Muscle of leg (tissue), 11 donors: ENCODE data around the gene CERS6. TPM values are rescaled to one million over a fixed set of nuclear protein-coding genes. Genes with fewer than 3 reads are reported as not detected.

Experiments used
- DNase-seq: peaks from one replicate; pipeline ENCODE4 v3.0.0; 2013
- H3K27ac ChIP-seq: one replicate; pipeline ENCODE4 v1.5.1; 2013; ENCODE audit warnings: mild to moderate bottlenecking, low read length, control low read depth
- H3K27me3 ChIP-seq: one replicate; pipeline ENCODE4 v1.6.1; 2013; ENCODE audit warnings: low read length; ENCODE audit not compliant: control insufficient read depth, insufficient read depth
- H3K36me3 ChIP-seq: one replicate; pipeline ENCODE4 v1.6.1; 2013; ENCODE audit warnings: low read length; ENCODE audit not compliant: control insufficient read depth, insufficient read depth
- H3K4me1 ChIP-seq: one replicate; pipeline ENCODE4 v1.6.1; 2013; ENCODE audit warnings: low read length; ENCODE audit not compliant: control insufficient read depth, insufficient read depth
- H3K4me3 ChIP-seq: one replicate; pipeline ENCODE4 v1.5.1; 2013; ENCODE audit warnings: low read length, control low read depth
- H3K9me3 ChIP-seq: replicated peaks from 2 replicates; pipeline ENCODE4 v1.6.1; 2013; ENCODE audit warnings: low read depth, low read length; ENCODE audit not compliant: control insufficient read depth
- WGBS: methylation state at CpG from one replicate; pipeline ENCODE4 v1.1.5; 2013; ENCODE audit warnings: missing lambda C conversion rate; ENCODE audit not compliant: insufficient coverage; 5-methylcytosine and 5-hydroxymethylcytosine counted together
- polyA plus RNA-seq, 8 donors: library from polyadenylated mRNA; unstranded; fragments of 120-200 nt; gene quantifications; one replicate each; pipeline versions ENCODE4 v1.2.1 to v1.2.3, GENCODE V29; 2013; ENCODE audit warnings: inconsistent platforms in 1 of 8, low replicate concordance in 1 of 8; ENCODE audit not compliant: insufficient read length in 8 of 8, insufficient read depth in 1 of 8
- total RNA-seq: library from RNA; stranded (reverse); fragments of 120-200 nt; gene quantifications from one replicate; pipeline ENCODE4 v1.2.4, GENCODE V29; 2013

CERS6 gene
- total and polyA plus RNA-seq, 9 donors: 21.2 to 54.4 (median 39.0) TPM

DNA sequence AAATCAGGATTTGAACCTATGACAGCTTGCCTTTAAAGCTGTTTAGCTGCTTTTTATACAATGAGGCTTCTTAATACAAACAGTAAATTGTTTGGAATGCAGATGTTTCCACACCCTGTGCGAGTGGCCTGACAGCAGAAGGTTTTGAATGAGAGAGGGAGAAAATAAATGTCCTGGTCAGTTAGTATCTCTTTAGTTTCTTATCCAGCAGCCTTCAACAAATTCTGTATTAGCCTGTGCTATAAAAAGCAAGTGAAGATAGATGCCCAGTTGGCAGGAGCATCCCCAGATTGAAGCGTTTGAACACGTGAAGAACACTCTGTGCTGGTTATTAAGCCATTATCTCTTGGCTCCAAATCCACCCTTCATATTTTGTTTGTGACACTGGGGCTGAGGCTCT, 70.6 kb downstream of the CERS6 start:
- H3K4me1 ChIP-seq: peaks cover 22% of the 10 kb centered on the region
- H3K36me3 ChIP-seq: peaks cover 2% of the 10 kb centered on the region
- WGBS: no CpG with 5 or more reads among the region's 3 CpGs
- H3K27ac ChIP-seq: peak overlapping the region; percentile 50
- H3K9me3 ChIP-seq: no peaks in the 10 kb centered on the region
- H3K4me3 ChIP-seq: no peak overlapping the region
- H3K27me3 ChIP-seq: no peaks in the 10 kb centered on the region
- peak; percentile 60 for DNase-seq

DNA sequence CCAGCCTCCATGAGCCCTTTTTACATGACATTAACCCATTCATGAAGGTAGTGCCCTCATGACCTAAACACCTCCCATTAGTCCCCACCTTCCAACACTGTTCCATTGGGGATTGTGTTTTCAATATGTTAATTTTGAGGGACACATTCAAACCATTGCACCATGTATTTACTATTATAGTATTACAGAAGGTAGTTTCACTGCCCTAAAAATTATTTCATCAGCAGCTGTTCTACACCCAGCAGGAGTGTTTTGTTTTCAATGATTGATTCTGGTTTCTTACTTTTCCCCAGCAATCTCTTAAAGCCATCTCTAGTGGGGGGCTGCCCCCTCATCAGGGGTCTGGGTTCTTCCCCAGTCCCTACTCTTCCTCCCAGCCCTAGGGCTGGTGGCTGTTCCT, 71.9 kb downstream of the CERS6 start:
- Histone ChIP-seq H3K9me3 (no peaks in the 10 kb centered on the region), H3K27ac (no peak overlapping the region), H3K36me3 (peaks cover 2% of the 10 kb centered on the region), H3K27me3 (no peaks in the 10 kb centered on the region), H3K4me1 (peaks cover 18% of the 10 kb centered on the region), H3K4me3 (no peak overlapping the region)
- no peak for DNase-seq

DNA sequence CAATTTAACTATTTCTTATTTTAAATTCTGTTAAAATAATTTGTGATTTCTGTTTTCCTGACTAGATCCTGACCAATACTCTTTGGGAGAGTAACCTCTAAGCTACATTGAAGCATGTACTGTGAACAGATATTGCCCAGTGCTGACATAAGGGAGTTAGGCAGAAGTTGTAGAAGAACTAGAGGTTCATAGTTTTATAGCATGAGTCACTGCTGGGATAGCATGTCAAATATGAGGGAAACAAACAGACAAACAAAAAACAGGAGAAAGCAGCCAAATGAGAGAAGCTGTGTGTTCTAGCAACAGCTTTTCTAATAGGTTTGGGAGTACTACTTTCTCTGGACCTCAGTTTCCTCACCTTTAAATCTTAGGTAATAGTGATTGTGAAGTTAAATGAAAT, 72.4 kb downstream of the CERS6 start:
- peaks cover 17% of the 10 kb centered on the region for H3K4me1 ChIP-seq
- H3K9me3 ChIP-seq: no peaks in the 10 kb centered on the region
- no peak overlapping the region for H3K4me3 ChIP-seq
- DNase-seq: no peak
- H3K36me3 ChIP-seq: peaks cover 2% of the 10 kb centered on the region
- no peaks in the 10 kb centered on the region for H3K27me3 ChIP-seq
- no peak overlapping the region for H3K27ac ChIP-seq

DNA sequence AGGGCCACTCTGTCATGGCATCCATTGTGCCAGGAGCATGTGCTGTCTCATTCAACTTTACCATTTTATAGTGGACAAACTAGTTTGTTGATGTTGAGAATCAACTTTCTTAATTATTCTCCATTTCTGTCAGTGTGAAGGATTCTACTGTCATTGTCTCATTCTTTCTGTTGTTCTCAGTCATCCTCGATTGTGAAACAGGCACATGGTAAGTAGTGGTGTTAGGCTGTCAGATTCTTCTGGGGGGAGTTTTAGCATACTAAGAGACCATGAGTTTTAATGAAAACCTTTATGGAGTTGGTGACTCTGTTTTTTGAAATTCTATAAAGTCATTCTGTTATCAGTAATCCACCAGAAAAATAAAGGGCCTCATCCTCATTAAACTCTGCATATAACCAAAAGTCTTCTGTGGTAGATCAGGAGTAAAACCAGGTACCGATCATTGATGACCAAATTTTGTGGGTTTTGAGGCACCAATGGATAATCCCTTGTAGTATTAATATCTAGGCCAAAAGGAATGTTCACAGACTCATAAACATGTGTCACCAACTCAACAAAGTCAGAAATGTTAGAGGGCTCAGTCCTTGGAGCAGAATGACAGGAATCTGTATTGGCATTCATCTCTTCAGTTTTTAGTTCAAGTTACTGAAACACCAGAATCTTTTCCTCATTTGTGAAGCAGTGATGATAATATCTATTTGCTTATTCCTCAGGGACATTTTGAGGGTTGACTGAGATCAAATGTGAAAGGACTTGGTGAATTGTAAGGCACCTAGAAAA, 73.2 kb downstream of the CERS6 start:
- H3K36me3 ChIP-seq: peaks cover 2% of the 10 kb centered on the region
- no peaks in the 10 kb centered on the region for H3K9me3 ChIP-seq
- H3K4me3 ChIP-seq: no peak overlapping the region
- WGBS: no CpG with 5 or more reads among the region's 2 CpGs
- H3K4me1 ChIP-seq: peaks cover 17% of the 10 kb centered on the region
- no peaks in the 10 kb centered on the region for H3K27me3 ChIP-seq
- peak overlapping the region; percentile 63 for H3K27ac ChIP-seq
- DNase-seq: no peak

DNA sequence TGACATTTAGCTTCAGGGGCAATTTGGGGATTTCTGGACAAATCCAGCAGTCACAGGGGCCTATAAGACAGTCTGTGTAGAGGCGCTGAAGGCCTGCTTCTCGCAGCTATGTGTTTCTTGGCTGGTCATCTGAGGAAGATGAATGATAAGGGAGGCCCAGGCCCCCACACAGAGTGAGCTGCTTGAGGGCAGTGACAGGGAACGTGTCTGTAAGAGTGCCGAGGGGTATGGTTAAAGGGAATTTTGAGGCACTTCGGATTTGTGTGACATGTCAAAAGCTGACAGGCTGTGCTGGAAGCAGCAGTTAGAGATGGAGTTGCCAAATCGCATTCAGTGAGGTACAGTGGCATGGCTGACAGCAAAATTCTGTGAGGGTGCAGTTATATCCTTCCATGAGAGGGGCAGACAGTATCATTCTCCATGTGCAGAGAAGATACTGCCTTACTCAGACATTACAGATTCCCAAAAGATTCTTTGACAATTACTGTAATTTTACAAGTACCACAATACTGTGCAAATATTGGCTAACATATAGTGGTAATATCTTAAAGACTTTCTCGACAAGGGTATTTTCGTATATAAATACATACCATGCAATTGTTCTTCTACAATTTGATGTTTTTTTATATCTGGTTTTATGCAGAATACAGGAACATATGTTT, 74.0 kb downstream of the CERS6 start:
- no peak for DNase-seq
- Histone ChIP-seq H3K9me3 (no peaks in the 10 kb centered on the region), H3K4me3 (no peak overlapping the region), H3K27me3 (no peaks in the 10 kb centered on the region), H3K4me1 (peaks cover 15% of the 10 kb centered on the region), H3K36me3 (peaks cover 2% of the 10 kb centered on the region), H3K27ac (peak overlapping the region; percentile 63)
- 88% methylated on average over 6 of the region's 8 CpGs for WGBS

DNA sequence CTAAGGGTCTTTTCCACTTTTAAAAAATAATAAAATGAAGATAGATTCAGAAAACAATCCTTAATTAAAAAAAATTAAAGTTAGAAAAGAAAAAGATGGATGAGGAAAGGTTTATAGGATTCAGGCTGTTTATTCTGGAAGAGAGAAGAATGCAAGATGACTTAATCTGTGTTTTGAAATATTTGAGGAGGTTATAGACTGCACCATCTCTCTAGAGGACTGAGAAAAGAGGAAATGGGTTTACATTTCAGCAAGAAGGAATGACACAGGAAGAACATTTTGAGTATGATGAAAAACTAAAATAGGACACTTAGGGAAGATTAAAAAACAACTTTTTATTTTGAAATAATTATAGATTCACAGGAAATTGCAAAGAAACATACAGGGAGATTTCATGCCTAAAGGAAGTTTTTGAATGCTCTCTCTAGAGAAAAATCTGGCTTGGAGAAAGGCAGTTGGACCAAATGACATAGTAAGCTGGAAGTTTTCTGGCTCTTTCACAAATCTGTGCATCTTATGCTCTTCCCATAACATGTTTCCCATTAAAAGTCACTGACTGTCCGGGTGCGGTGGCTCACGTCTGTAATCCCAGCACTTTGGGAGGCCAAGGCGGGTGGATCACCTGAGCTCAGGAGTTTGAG, 75.0 kb downstream of the CERS6 start:
- Histone ChIP-seq H3K4me3 (no peak overlapping the region), H3K9me3 (no peaks in the 10 kb centered on the region), H3K4me1 (peaks cover 12% of the 10 kb centered on the region), H3K27ac (peak overlapping the region; percentile 50), H3K36me3 (peaks cover 2% of the 10 kb centered on the region), H3K27me3 (no peaks in the 10 kb centered on the region)
- DNase-seq: peak; percentile 91
- 55% methylated on average over 4 of the region's 4 CpGs for WGBS

DNA sequence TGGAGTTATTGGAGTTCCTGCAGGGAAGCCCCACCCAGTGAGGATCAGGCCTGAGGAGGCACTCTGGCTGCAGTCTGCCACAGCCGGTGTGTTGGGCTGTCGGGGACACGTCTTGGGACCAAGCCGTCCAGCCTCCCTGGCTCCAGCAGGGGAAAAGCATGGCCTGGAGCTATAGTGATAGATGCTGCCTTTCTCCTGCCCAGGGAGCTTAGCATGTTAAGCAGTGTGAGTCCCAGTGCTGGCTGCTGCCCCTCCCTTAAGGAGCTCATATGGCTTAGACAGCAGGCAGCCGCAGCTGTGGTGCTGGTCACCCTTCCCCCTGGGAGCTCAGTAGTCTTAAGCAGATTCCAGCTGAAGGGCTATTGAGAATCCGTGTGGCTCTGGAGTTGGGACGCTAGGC, 78.9 kb downstream of the CERS6 start:
- 87% methylated on average over 7 of the region's 7 CpGs for WGBS
- Histone ChIP-seq H3K27ac (peak overlapping the region; percentile 48), H3K4me1 (peaks cover 4% of the 10 kb centered on the region), H3K27me3 (no peaks in the 10 kb centered on the region), H3K4me3 (no peak overlapping the region), H3K36me3 (peaks cover under 1% of the 10 kb centered on the region), H3K9me3 (peaks cover 7% of the 10 kb centered on the region)
- DNase-seq: peak; percentile 21

DNA sequence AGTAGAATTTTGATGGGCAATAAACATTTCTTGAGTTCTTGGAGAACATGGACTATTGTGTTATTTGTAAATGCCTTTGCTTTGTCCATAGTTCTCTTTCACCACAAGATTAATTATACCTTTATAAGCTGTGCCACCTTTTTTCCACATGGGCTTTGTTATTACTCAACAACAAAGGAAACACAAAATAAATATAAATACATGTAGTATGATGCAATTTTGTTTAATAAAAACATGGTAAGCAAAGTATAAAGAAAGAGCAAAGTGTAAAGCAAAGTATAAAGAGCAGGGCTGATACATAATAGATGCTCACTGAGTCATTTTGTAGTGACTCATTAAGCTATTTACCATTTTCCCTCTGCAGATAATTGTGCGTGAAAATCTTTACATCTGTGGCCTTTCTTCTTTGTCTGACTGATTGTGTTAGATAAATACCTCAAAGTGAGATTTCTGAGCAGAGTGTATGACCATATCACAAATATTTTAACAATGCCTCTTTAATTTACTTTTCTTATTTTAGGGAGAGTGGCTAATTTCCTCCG, 80.9 kb downstream of the CERS6 start:
- peaks cover 13% of the 10 kb centered on the region for H3K9me3 ChIP-seq
- no peak overlapping the region for H3K27ac ChIP-seq
- no peaks in the 10 kb centered on the region for H3K4me1 ChIP-seq
- H3K27me3 ChIP-seq: no peaks in the 10 kb centered on the region
- no peaks in the 10 kb centered on the region for H3K36me3 ChIP-seq
- no peak for DNase-seq
- no CpG with 5 or more reads among the region's 2 CpGs for WGBS
- H3K4me3 ChIP-seq: no peak overlapping the region

DNA sequence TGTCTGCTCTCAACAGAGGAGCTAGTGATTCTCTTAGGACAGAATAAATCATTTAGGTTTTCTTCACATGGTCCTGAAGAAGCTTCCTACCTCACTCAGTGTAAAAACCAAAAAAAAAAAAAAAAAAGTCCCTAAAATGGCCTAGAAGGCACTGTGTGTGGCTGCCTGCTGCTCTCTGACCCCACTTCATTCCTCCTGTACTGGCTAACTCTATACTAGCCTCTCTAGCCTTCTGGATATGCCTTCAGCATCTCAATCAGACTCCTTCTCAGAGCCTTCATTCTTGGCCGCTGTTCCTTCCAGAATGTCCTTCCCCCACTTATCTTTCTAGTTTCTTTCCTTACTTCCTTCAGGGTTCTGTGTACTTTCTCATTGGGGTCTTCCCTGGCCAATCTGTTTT, 82.1 kb downstream of the CERS6 start:
- WGBS: 100% methylated on average over 1 of the region's 1 CpG
- Histone ChIP-seq H3K4me3 (no peak overlapping the region), H3K27ac (no peak overlapping the region), H3K27me3 (no peaks in the 10 kb centered on the region), H3K36me3 (no peaks in the 10 kb centered on the region), H3K4me1 (no peaks in the 10 kb centered on the region), H3K9me3 (peaks cover 13% of the 10 kb centered on the region)
- no peak for DNase-seq

DNA sequence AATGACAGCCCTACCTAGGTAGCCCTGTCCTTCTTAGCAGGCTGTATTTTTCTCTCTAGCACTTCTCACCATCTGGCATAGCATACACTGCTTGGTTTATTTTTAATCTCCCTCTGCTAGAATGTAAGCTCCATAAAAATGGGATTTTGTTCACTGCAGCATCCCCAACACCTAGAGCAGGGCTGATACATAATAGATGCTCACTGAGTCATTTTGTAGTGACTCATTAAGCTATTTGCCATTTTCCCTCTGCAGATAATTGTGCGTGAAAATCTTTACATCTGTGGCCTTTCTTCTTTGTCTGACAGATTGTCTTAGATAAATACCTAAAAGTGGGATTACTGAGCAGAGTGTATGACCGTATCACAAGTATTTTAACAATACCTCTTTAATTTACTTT, 82.5 kb downstream of the CERS6 start:
- Histone ChIP-seq H3K36me3 (no peaks in the 10 kb centered on the region), H3K27me3 (no peaks in the 10 kb centered on the region), H3K4me3 (no peak overlapping the region), H3K4me1 (no peaks in the 10 kb centered on the region), H3K27ac (no peak overlapping the region), H3K9me3 (peaks cover 13% of the 10 kb centered on the region)
- no peak for DNase-seq
- no CpG with 5 or more reads among the region's 2 CpGs for WGBS
